Activated CD8-positive, alpha-beta memory T cell treated with anti-CD3 and anti-CD28 coated beads, Interleukin-2, amount 50 U/mL, for 24 hours (primary cell): Measurements from ENCODE around the gene CDC42BPB.

Experiments
- DNase-seq: peaks from one replicate; pipeline ENCODE4 v3.0.0-alpha.2; 2020; ENCODE audit errors: extremely low read depth

CDC42BPB gene

DNA sequence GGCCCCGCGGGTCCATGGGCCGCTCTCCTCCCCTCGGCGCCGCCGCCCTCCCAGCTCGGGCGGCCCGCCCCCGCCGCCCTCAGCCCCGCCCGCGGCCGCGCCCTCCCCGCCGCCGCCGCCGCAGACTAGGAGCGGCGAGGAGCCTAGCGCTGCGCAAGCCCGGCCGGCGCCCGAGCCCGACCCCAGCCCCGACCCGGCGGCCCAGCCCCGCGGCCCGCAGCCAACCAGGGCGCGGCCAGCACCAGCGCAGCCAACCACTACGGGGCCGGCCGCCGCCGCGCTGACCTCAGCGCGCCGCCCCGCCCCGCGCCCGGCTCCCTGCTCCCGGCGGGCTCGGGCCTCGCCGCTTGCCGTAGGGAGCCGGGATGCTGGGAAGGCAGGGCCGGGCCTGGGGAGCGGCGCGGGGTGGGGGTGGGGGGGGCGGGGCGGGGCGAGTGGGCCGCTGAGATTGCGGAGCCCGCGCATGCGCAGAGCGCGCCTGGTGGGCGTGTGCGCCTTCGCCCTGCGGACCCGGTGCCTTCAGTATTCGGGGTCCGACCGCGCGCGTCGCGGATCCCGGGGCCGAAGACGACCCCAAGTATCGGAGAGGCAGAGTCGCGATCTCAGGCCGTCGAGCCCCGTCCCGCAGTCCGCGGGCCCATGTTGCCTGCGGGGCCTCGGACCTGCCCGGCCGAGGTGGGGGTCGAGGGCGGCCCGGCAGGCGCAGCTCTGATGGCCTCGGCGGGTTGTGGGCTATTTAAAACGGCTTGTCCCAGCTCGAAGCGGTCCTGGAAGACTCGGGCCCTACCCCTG lies at the start of gene CDC42BPB:
CDC42BPB (minus strand) TSS at position 178 of the 792 bp plus-strand sequence. CDS start 376 bp downstream, outside the sequence.
- no peak for DNase-seq

GRCh38 chr14:103105580-103106150 lies 48.3 kb upstream of the CDC42BPB start:
- DNase-seq, result no peak

- peak; percentile 39 for DNase-seq
Measured at GRCh38 chr14:103104654-103105452, 47.5 kb upstream of the CDC42BPB start.

DNA sequence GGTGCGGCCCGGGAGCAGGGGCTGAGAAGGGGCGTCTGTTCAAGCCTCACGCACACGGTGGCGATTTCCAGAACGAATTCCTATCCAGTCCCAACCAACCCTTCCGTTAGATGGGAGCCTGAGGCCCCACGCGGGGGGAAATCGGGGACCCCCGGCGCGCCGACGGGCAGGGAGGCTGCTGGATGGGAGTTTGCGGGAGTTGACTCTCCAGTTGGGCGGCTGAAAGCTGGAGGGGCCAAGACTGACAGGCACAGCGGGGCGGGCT lies 47.0 kb upstream of the CDC42BPB start:
- DNase-seq, result no peak

DNA sequence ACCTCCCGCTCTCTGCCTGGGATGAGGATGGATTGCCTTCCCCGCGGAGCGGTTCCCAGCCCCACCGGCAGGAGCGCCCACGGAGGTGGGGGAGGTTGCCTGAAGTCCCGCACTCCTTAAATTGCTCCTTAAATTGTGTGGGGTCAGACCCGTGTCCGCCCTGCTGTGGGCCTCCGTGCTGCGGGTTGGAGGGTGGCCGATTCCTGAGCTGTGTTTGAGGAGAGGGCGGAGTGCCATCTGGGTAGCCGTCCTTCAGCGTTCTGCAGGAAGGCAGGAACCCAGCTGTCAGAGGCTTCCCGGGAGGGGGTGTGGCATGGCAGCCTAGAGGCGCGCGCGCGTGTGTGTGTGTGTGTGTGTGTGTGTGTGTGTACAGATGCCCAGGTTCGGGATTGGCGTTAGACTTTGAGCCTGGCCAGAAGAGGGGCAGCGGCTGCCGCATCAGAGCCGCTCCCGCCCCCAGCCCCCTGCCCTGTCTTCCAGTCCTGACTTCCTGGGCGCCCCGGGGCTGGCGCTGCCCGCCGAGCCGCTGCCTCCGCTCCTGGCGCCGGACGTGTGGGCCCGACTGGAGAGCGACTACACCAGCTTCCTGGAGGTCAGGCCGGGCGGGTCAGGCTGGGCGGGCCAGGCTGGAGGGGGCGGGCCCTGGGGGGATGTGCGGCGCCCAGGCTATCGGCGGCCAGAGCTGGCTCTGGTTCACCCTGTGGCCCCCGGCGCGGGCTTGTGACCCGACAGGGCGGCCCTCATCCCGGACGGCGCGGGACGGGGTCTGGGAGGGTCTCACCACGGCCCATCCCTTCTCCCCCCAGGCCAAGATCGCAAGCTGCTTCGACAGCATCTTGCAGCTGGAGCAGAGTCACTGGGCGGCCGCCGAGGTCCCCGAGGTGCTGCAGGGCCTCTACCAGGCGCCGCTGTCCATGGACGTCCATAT lies 46.4 kb upstream of the CDC42BPB start:
- DNase-seq, result no peak

DNA sequence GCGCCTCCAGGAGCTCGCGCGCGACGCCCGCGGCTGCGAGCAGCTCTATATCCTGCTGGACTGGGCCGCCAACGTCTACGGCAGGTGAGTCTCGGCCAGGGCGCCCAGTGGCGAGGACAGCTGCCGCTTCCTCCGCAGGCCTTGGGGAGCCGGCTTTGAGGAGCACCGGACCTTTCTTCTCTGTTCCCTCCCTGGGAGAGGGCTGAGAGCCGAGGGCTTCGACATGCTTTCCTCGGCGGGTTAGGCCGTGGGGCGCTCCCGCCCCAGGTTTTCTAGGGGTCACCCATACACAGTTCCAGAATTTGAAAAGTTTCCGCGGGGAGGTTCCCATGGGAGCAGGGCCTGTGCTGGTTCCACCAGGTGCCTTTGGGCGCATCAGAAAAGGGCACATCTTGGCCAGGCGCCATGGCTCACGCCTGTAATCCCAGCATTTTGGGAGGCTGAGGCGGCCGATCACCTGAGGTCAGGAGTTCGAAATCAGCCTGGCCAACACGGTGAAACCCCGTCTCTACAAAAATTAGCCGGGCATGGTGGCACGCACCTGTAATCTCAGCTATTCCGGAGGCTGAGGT lies 45.4 kb upstream of the CDC42BPB start:
- no peak for DNase-seq

DNA sequence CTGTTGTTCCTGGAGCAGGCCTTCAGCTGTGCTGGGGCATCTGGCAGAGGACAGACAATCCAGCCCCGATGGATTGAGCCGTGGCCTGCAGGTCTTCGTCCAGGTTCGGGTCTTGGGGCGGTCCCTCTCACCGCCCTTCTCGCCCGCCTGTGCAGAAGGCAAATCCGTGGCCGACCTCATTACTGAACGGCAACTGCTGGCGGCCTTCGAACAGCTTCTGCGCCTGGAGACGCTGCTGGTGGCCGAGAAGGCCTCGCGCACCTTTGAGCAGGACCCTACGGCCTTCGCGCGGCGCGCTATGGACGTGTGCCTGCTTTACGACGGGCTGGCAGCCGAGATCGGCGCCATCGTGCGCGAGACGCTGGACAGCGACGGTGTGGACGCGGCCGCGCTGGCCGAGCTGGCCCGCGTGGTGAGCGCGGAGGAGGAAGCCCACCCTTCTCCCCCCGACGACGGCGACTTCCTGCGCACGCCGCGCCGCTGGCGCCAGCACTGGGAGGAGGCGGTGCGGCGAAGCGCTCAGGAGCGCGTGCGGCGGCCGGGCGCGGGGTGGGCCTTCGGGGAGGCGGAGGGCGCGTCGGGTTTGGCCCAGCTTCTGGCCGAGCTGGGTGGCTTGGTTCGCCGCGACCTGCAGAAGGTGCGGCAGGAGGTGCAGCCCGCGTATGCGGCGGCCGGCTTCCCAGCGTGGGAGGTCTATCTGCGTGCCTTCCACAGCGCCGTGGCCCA lies 44.8 kb upstream of the CDC42BPB start:
- no peak for DNase-seq

DNA sequence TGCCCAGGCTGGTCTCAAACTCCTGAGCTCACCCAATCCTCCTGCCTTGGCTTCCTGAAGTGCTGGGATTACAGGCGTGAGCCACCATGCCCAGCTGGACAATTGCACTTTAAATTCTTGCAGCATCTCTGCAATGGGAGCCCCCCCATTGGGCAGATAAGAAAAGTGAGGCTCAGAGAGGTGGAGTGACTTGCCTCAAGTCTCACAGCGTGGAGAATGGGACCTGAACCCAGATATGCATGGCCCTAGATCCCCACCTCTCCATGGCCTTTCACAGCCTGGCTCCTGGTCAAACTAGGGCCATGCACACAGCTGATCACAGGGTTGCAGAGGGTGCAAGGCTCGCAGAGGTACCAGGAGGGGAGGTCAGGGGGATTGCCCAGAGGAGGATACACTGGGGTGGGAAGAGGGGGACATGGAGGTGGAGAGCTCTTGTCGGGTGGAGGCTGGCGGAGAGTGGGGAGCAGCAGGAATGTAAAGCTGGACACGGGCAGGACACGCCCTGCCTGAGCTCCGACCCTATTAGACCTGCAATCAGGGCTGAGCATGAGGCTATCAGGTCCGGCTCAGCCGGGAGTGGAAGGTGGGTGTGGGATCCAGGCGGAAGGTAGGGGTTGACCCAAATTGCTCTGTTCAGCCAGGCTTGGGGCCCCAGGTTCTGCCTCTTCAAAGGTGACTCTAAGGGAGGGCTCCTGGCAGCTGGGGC lies 44.1 kb upstream of the CDC42BPB start:
- DNase-seq, result no peak

DNA sequence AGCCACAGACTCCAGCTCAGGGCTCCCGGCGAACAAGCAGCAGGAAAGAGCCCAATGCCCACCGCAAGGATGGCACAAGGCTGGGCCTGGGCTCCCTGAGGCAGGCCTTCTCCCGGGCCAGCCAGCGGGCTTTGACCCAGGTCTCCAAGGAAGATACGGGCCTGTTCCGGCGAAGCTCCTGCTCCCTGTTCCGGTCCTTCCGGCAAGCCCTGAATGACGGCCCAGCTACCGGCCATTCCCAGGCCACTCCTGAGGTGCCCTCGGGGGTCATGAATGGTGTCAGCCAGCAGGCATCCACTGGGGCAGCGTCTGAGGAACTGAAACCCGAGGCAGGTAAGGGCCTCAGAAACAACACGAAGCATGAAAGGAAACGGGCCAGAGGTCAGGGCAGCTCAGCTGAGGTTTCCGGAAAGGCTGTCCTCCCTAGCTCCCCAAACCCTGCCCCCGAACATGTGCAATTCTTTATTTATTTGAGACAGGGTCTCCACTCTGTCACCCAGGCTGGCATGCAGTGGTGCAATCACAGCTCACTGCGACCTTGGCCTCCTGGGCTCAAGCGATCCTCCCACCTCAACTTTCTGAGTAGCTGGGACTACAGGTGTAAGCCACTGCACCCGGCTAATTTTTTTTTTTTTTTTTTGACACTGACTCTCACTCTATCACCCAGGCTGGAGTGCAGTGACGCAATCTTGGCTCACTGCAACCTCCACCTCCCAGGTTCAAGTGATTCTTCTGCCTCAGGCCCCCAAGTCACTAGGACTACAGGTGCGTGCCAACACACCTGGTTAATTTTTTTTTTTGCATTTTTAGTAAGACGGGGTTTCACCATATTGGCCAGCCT lies 43.2 kb upstream of the CDC42BPB start:
- no peak for DNase-seq

DNA sequence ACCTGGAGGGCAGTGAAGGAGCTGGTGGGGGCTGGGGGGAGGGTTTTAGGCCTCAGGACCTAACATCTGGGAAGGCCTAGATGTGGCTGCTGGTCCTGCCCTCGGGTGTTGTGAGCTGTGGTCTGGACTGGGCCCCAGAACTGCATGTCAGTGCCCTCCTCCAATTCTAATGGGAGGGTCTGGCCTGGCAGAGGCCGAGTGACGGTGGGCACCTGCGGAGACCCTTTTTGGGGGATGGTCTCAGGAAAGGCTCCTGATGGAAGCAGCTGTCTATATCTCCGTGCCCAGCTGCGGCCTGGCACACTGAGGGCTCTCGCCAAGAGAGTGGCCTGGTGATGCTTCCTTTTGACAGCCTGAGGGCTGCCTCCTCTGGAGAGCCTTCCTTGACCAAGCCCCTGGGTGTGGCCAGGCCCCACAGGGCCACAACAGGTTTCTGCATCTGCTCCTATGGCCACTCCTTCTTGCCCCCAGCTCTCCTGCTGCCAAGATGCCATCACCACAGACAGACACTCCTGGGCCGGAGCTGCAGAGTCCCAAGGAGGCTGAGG lies 42.5 kb upstream of the CDC42BPB start:
- DNase-seq, result no peak

- no peak for DNase-seq
Measured at GRCh38 chr14:103099081-103099732, 41.9 kb upstream of the CDC42BPB start.

DNA sequence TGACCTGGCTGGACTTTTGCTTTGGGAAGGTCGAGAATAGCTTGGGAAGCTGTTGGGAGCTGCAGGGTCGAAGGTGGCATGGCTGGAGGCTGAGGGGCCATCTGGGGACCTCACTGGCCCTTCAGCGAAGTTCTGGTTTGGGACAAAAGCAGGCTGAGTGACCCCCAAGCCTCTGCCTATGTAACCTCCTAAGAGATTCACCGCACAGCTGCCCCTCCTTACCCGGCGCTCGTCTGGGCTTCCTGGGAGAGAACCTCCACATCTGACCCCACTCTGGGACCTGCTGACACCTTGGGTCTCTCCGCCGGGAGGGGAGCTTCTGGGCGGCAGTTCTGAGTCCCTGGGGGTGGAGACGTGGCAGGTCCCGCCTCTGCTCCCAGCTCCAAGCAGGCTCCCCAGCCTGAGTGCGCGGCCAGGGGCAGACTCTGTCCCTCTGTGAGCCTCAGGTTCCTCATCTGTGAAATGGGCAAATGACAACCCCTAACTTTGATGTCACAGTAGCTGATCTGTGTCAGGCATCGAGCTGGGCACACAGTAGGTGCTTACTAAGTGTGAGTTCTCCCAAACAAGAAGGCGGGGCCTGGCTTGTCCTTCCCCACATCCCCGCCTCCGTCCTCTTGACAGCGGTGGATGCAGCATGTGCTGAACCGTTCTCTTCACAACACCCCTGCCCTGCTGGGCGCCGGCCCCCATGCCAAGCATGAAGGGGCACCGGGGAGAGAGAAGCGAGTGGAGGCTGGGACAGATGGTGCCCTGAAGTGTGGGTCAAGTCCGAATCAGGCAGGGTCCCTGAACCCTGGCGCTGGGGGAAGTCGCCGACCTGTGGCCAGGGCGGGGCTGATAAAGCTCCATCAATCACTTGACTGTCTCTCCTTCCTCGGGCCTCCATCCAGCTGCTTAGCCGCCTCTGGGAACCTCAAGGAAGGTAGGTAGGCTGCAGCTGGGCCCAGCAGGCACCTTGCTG lies 40.9 kb upstream of the CDC42BPB start:
- no peak for DNase-seq

GRCh38 chr14:103097244-103097993 lies 40.1 kb upstream of the CDC42BPB start:
- DNase-seq, result no peak

GRCh38 chr14:103096387-103096786 lies 39.0 kb upstream of the CDC42BPB start:
- DNase-seq, result no peak

DNA sequence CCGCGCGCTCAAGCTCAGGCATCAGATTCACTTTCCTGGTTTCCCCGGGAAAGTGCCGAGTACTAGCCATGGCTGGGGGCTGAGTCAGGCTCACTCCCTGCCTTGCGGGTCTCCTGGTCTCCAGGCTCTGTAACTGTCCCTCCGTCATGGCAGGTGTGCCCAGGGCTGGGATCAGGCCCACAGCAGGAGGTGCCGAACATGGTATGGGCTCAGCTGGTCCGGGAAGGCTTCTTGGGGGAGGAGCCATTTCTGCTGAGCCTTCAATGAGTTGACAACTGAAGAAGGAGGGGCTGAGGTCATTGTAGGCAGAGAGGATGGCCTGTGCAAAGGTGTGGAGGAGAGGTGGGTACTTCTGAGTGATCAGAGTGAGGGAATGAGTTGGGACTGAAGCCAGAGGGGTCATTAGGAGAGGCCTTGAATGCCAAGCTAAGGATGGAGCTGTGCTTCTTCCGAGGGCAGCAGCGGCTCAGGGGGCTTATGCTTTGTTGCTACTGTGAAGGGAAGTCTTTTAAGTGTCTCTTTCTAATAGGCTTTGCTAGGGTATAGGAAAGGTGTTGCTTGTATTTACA lies 37.9 kb upstream of the CDC42BPB start:
- no peak for DNase-seq
